Astrocyte (in vitro differentiated cells and primary cell): ENCODE results near the gene ZAP70. TPM values are rescaled to one million over a fixed set of nuclear protein-coding genes. Genes with fewer than 3 reads are reported as not detected.

Experiments
- DNase-seq: peaks from one replicate; pipeline ENCODE4 v3.0.0-alpha.2; 2010; ENCODE audit warnings: low read depth
- FAIRE-seq: peaks from 2 replicates; lab custom pipeline; 2011; peaks lifted over from hg19 to GRCh38; lab: Jason Lieb, UNC
- H2AFZ ChIP-seq: 2 replicates; pipeline ENCODE4 v1.6.0; 2012; ENCODE audit warnings: low read depth, low read length, inconsistent platforms
- H3K27ac ChIP-seq: 2 replicates; pipeline ENCODE4 v1.5.1; 2011; ENCODE audit warnings: low read depth, low read length, inconsistent platforms
- H3K27me3 ChIP-seq: 2 replicates; pipeline ENCODE4 v1.6.0; 2011; ENCODE audit warnings: low read length, inconsistent platforms; ENCODE audit not compliant: insufficient read depth
- H3K36me3 ChIP-seq: 2 replicates; pipeline ENCODE4 v1.5.1; 2011; ENCODE audit warnings: low read length, inconsistent platforms; ENCODE audit not compliant: insufficient read depth
- H3K4me1 ChIP-seq: 2 replicates; pipeline ENCODE4 v1.5.1; 2011; ENCODE audit warnings: low read length, inconsistent platforms; ENCODE audit not compliant: insufficient read depth
- H3K4me2 ChIP-seq: 2 replicates; pipeline ENCODE4 v1.6.0; 2012; ENCODE audit warnings: low read length, inconsistent platforms
- H3K4me3 ChIP-seq: 2 replicates; pipeline ENCODE4 v1.5.1; 2011; ENCODE audit warnings: low read depth, mild to moderate bottlenecking, low read length, inconsistent platforms; ENCODE audit not compliant: insufficient read depth
- H3K79me2 ChIP-seq: 2 replicates; pipeline ENCODE4 v1.6.0; 2012; ENCODE audit warnings: mild to moderate bottlenecking, low read length, inconsistent platforms; ENCODE audit not compliant: insufficient read depth
- H3K9ac ChIP-seq: 2 replicates; pipeline ENCODE4 v1.6.0; 2012; ENCODE audit warnings: mild to moderate bottlenecking, low read length, inconsistent platforms
- H3K9me3 ChIP-seq: 2 replicates; pipeline ENCODE4 v1.5.1; 2012; ENCODE audit warnings: low read depth, mild to moderate bottlenecking, low read length, inconsistent platforms; ENCODE audit not compliant: insufficient read depth
- H4K20me1 ChIP-seq: 2 replicates; pipeline ENCODE4 v1.6.0; 2012; ENCODE audit warnings: low read length, inconsistent platforms; ENCODE audit not compliant: insufficient read depth
- H3K27ac Mint-ChIP-seq: one replicate; pipeline ENCODE4 v1.8.0; 2021; ENCODE audit warnings: mild to moderate bottlenecking, mixed read lengths; ENCODE audit not compliant: unreplicated experiment
- H3K27me3 Mint-ChIP-seq: one replicate; pipeline ENCODE4 v1.8.0; 2021; ENCODE audit warnings: low read depth, mixed read lengths; ENCODE audit not compliant: unreplicated experiment
- H3K36me3 Mint-ChIP-seq: one replicate; pipeline ENCODE4 v1.8.0; 2021; ENCODE audit warnings: low read depth, mixed read lengths; ENCODE audit not compliant: unreplicated experiment
- H3K4me1 Mint-ChIP-seq: one replicate; pipeline ENCODE4 v1.8.0; 2021; ENCODE audit warnings: low read depth, mixed read lengths; ENCODE audit not compliant: unreplicated experiment
- H3K4me3 Mint-ChIP-seq: one replicate; pipeline ENCODE4 v1.8.0; 2021; ENCODE audit warnings: mild to moderate bottlenecking, moderate library complexity, mixed read lengths; ENCODE audit not compliant: unreplicated experiment
- H3K9me3 Mint-ChIP-seq: one replicate; pipeline ENCODE4 v1.8.0; 2021; ENCODE audit warnings: mild to moderate bottlenecking, mixed read lengths; ENCODE audit not compliant: unreplicated experiment
- EZH2 ChIP-seq: IDR thresholded peaks from 2 replicates; pipeline ENCODE4 v1.6.1; 2012; ENCODE audit warnings: mild to moderate bottlenecking, low read length, inconsistent platforms; ENCODE audit not compliant: insufficient read depth
- total RNA-seq: library from RNA; stranded (reverse); gene quantifications from 2 replicates; pipeline ENCODE4 v1.2.1, GENCODE V29; 2021
- TF ChIP-seq, protein P1 (sequence below): IDR thresholded peaks from 2 replicates; pipeline ENCODE4 v1.5.1; 2011; ENCODE audit warnings: low read depth, mild to moderate bottlenecking, inconsistent platforms, low read length, moderate library complexity; ENCODE audit not compliant: insufficient read depth

The ZAP70 gene
- total RNA-seq, 1 donor from 2014 or later: 0.73 TPM

DNA sequence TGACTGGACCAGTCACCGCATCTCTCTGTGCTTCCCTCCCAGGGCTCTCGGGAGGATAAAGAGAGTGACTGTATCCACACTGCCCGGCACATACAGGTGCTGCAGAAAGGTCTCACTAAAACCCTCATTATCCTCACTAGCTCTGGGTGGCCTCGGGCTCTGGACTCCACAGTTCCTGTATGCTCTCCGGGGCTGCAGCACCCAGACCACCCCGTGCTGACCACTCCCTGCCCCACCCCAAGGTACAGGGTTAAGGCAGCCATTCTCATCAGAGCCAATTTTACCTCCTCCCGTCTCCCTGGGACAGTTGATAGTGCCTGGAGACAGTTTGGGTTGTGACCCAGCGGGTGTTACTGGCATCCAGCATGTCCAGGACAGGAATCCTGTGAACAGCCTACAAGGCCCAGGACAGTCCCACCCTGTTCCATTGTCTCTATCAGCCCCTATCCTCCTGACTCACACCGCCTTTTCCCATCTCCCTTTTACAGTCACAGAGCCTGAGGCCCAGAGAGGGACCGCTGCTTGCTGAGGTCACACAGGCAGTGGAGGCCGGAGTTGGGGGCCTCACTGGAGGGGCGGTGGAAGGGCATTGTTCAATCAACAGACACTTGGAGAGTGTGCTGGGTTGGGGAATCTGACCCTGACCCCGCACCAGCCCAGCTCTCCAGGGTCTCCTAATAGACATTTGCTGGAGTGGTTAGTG, 1.7 kb downstream of the ZAP70 start:
- Histone ChIP-seq H3K27ac (no peak overlapping the region), H4K20me1 (no peaks in the 10 kb centered on the region), H3K79me2 (no peaks in the 10 kb centered on the region), H2AFZ (no peak overlapping the region), H3K27me3 (no peaks in the 10 kb centered on the region), H3K9ac (no peak overlapping the region), H3K4me1 (no peaks in the 10 kb centered on the region), H3K4me3 (no peak overlapping the region), H3K9me3 (no peaks in the 10 kb centered on the region), H3K4me2 (no peak overlapping the region), H3K36me3 (no peaks in the 10 kb centered on the region)
- no peak for DNase-seq
- no peak overlapping the region for H3K27ac Mint-ChIP-seq
- TF ChIP-seq EZH2: no peak
- TF ChIP-seq, protein P1, sequence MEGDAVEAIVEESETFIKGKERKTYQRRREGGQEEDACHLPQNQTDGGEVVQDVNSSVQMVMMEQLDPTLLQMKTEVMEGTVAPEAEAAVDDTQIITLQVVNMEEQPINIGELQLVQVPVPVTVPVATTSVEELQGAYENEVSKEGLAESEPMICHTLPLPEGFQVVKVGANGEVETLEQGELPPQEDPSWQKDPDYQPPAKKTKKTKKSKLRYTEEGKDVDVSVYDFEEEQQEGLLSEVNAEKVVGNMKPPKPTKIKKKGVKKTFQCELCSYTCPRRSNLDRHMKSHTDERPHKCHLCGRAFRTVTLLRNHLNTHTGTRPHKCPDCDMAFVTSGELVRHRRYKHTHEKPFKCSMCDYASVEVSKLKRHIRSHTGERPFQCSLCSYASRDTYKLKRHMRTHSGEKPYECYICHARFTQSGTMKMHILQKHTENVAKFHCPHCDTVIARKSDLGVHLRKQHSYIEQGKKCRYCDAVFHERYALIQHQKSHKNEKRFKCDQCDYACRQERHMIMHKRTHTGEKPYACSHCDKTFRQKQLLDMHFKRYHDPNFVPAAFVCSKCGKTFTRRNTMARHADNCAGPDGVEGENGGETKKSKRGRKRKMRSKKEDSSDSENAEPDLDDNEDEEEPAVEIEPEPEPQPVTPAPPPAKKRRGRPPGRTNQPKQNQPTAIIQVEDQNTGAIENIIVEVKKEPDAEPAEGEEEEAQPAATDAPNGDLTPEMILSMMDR: no peak
- no peak for FAIRE-seq
- H3K4me1 Mint-ChIP-seq: peaks cover 4% of the 10 kb centered on the region
- H3K27me3 Mint-ChIP-seq: peaks cover 38% of the 10 kb centered on the region
- no peaks in the 10 kb centered on the region for H3K36me3 Mint-ChIP-seq
- no peak overlapping the region for H3K4me3 Mint-ChIP-seq
- no peaks in the 10 kb centered on the region for H3K9me3 Mint-ChIP-seq

DNA sequence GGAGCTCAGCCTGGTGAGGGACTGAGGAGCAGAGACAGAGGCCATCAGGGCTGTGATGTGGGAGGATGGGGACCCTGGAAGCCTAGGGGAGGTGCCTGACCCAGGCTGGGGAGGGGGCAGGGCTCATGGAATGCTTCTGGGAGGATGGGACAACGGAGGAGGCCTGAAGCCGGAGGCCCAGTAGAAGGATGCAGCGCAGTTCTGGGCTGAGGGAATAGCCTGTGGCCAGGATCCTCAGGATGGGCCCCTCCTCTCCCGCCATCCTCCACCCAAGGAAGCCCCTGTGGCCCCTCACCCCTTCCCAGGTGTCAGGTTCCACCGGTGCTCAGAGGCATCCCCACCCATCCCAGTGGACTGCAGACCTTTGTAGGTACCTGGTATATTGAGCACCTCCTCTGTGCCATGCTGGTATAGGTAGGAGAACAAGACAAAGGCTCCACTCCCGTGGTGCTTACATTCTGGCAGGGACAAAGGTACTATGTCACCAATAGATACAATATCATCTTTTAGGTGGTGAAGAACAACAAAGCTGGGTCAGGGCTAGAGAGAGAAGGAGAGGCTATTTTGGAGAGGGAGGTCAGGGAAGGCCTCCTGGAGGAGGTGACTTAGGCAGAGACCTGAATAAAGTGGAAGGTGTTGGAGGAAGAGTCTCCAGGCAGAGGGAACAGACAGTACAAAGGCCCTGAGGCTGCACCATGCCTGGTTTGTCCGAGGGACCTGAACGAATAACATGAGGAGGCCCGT, 2.7 kb downstream of the ZAP70 start:
- H3K36me3 Mint-ChIP-seq: no peaks in the 10 kb centered on the region
- H3K4me1 ChIP-seq: no peaks in the 10 kb centered on the region
- no peak overlapping the region for H3K4me2 ChIP-seq
- H3K4me3 Mint-ChIP-seq: no peak overlapping the region
- TF ChIP-seq, protein P1: no peak
- no peak for TF ChIP-seq EZH2
- DNase-seq (no peak), FAIRE-seq (no peak)
- H3K4me1 Mint-ChIP-seq: peaks cover 4% of the 10 kb centered on the region
- no peaks in the 10 kb centered on the region for H3K36me3 ChIP-seq
- no peaks in the 10 kb centered on the region for H4K20me1 ChIP-seq
- no peak overlapping the region for H3K27ac Mint-ChIP-seq
- H3K79me2 ChIP-seq: no peaks in the 10 kb centered on the region
- H3K9me3 ChIP-seq: no peaks in the 10 kb centered on the region
- H2AFZ ChIP-seq: no peak overlapping the region
- no peak overlapping the region for H3K4me3 ChIP-seq
- no peaks in the 10 kb centered on the region for H3K27me3 ChIP-seq
- H3K9me3 Mint-ChIP-seq: no peaks in the 10 kb centered on the region
- H3K9ac ChIP-seq: no peak overlapping the region
- H3K27ac ChIP-seq: no peak overlapping the region
- H3K27me3 Mint-ChIP-seq: peaks cover 39% of the 10 kb centered on the region
